Hepatocyte (in vitro differentiated cells): Measurements from ENCODE around the gene CDHR3. TPM values are rescaled to one million over a fixed set of nuclear protein-coding genes. Genes with fewer than 3 reads are reported as not detected.

Source experiments
- DNase-seq: peaks from one replicate; pipeline ENCODE4 v3.0.0-alpha.2; 2016; ENCODE audit warnings: low spot score
- H2AFZ ChIP-seq: fragments of 200-600 bp; sonication (generic); 2 replicates; pipeline ENCODE4 v1.6.0; 2016; ENCODE audit warnings: antibody characterized with exemption, mild to moderate bottlenecking
- H3K27ac ChIP-seq: fragments of 200-600 bp; sonication (generic); 2 replicates; pipeline ENCODE4 v1.5.1; 2016; ENCODE audit warnings: mild to moderate bottlenecking
- H3K27me3 ChIP-seq: fragments of 200-600 bp; sonication (generic); 2 replicates; pipeline ENCODE4 v1.6.1; 2016
- H3K36me3 ChIP-seq: fragments of 200-600 bp; sonication (generic); replicated peaks from 2 replicates; pipeline ENCODE4 v1.5.1; 2016; ENCODE audit warnings: low read depth; ENCODE audit not compliant: insufficient read depth
- H3K4me1 ChIP-seq: fragments of 200-600 bp; sonication (generic); 2 replicates; pipeline ENCODE4 v1.5.1; 2016; ENCODE audit warnings: mild to moderate bottlenecking, moderate library complexity; ENCODE audit not compliant: insufficient read depth
- H3K4me2 ChIP-seq: fragments of 200-600 bp; sonication (generic); 2 replicates; pipeline ENCODE4 v1.6.0; 2016
- H3K4me3 ChIP-seq: fragments of 200-600 bp; sonication (generic); 2 replicates; pipeline ENCODE4 v1.5.1; 2016; ENCODE audit warnings: mild to moderate bottlenecking
- H3K79me2 ChIP-seq: fragments of 200-600 bp; sonication (generic); 2 replicates; pipeline ENCODE4 v1.6.0; 2017; ENCODE audit warnings: mild to moderate bottlenecking
- H3K9me2 ChIP-seq: fragments of 200-600 bp; sonication (generic); replicated peaks from 2 replicates; pipeline ENCODE4 v1.6.0; 2017; ENCODE audit warnings: mild to moderate bottlenecking; ENCODE audit not compliant: insufficient read depth
- H3K9me3 ChIP-seq: fragments of 200-600 bp; sonication (generic); 2 replicates; pipeline ENCODE4 v1.5.1; 2016; ENCODE audit warnings: low read depth, mild to moderate bottlenecking
- H4K20me1 ChIP-seq: fragments of 200-600 bp; sonication (generic); 2 replicates; pipeline ENCODE4 v1.6.0; 2016; ENCODE audit warnings: mild to moderate bottlenecking; ENCODE audit not compliant: insufficient read depth, poor library complexity, severe bottlenecking
- CTCF ChIP-seq: fragments of 200-600 bp; sonication (generic); IDR thresholded peaks from 2 replicates; pipeline ENCODE4 v1.5.1; 2016; ENCODE audit warnings: antibody characterized with exemption, mild to moderate bottlenecking; ENCODE audit not compliant: poor library complexity
- EZH2 ChIP-seq: fragments of 200-600 bp; sonication (generic); IDR thresholded peaks from 2 replicates; pipeline ENCODE4 v1.6.1; 2016; ENCODE audit warnings: antibody characterized with exemption, mild to moderate bottlenecking, borderline replicate concordance
- EZH2phosphoT487 ChIP-seq: fragments of 200-600 bp; sonication (generic); IDR thresholded peaks from one replicate; pipeline ENCODE4 v1.6.1; 2018; ENCODE audit warnings: antibody characterized with exemption, mild to moderate bottlenecking, low read depth, moderate library complexity; ENCODE audit not compliant: unreplicated experiment, severe bottlenecking
- WGBS: methylation state at CpG from one replicate; pipeline ENCODE4 v1.1.6; 2016; ENCODE audit warnings: low lambda C conversion rate; ENCODE audit errors: missing lambda C conversion rate; 5-methylcytosine and 5-hydroxymethylcytosine counted together
- polyA plus RNA-seq: library from polyadenylated mRNA; unstranded; fragments of >200 nt; fragmentation: Nextera tagmentation; extraction: Ambion mirVana; gene quantifications from 2 replicates; pipeline ENCODE4 v1.2.1, GENCODE V29; 2016
- total RNA-seq: library from RNA; depleted of rRNA; stranded (reverse); fragments of >200 nt; gene quantifications from 2 replicates; pipeline ENCODE4 v1.2.3, GENCODE V29; 2014

CDHR3 gene
- total and polyA plus RNA-seq, 2 experiments from 2014 or later, result 3.3 to 6.9 TPM

GRCh38 chr7:106071999-106072714, 109.1 kb downstream of the CDHR3 start:
- H3K36me3 ChIP-seq, result no peaks in the 10 kb centered on the region
- H3K27me3 ChIP-seq, result no peaks in the 10 kb centered on the region
- no peaks in the 10 kb centered on the region for H3K9me3 ChIP-seq
- H2AFZ ChIP-seq, result no peak overlapping the region
- no peak overlapping the region for H3K4me3 ChIP-seq
- peak; percentile 48 for DNase-seq
- peak overlapping the region; percentile 66 for H3K27ac ChIP-seq
- peaks cover 21% of the 10 kb centered on the region for H3K4me1 ChIP-seq
- WGBS, result 31% methylated on average over 9 of the region's 9 CpGs
- no peaks in the 10 kb centered on the region for H4K20me1 ChIP-seq
- no peaks in the 10 kb centered on the region for H3K9me2 ChIP-seq
- no peak for TF ChIP-seq EZH2phosphoT487
- no peaks in the 10 kb centered on the region for H3K79me2 ChIP-seq
- H3K4me2 ChIP-seq, result peak overlapping the region; percentile 34

GRCh38 chr7:106072715-106073091, 109.6 kb downstream of the CDHR3 start:
- Histone ChIP-seq H3K36me3 (no peaks in the 10 kb centered on the region), H3K9me2 (no peaks in the 10 kb centered on the region), H3K79me2 (no peaks in the 10 kb centered on the region), H3K4me1 (peaks cover 21% of the 10 kb centered on the region), H3K9me3 (no peaks in the 10 kb centered on the region), H4K20me1 (no peaks in the 10 kb centered on the region), H2AFZ (no peak overlapping the region), H3K4me2 (peak overlapping the region; percentile 34), H3K27ac (no peak overlapping the region), H3K4me3 (no peak overlapping the region), H3K27me3 (no peaks in the 10 kb centered on the region)
- TF ChIP-seq CTCF (no peak), EZH2 (no peak), EZH2phosphoT487 (no peak)
- no peak for DNase-seq
- 76% methylated on average over 4 of the region's 4 CpGs for WGBS

DNA sequence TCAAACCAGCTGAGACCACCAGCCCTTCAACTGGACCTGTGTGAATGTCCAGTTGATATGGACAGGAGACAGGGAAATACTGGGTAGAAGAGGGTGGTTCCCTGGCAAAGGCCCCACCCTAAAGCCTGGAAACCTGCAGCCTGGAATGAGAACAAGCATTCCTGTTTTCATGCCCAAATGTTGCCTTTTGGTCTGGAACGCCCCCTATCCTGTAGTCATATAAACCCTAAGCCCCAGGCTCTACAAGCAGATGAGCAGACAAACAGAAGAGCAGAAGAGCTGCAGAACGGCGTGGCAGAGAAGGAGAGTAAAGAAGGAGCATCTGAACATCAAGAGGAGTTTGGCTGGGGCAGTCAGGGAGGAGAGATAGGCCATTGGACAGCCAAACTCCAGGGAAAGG, 110.6 kb downstream of the CDHR3 start:
- no peaks in the 10 kb centered on the region for H3K36me3 ChIP-seq
- peaks cover 21% of the 10 kb centered on the region for H3K4me1 ChIP-seq
- H3K27me3 ChIP-seq, result no peaks in the 10 kb centered on the region
- no peaks in the 10 kb centered on the region for H3K9me3 ChIP-seq
- TF ChIP-seq EZH2phosphoT487 (no peak), CTCF (no peak), EZH2 (no peak)
- WGBS, result 85% methylated on average over 3 of the region's 3 CpGs
- H3K9me2 ChIP-seq, result no peaks in the 10 kb centered on the region
- no peak for DNase-seq
- H2AFZ ChIP-seq, result no peak overlapping the region
- H3K27ac ChIP-seq, result no peak overlapping the region
- H4K20me1 ChIP-seq, result no peaks in the 10 kb centered on the region
- no peak overlapping the region for H3K4me2 ChIP-seq
- H3K79me2 ChIP-seq, result no peaks in the 10 kb centered on the region
- H3K4me3 ChIP-seq, result no peak overlapping the region

- H2AFZ ChIP-seq, result no peak overlapping the region
- no peak overlapping the region for H3K4me3 ChIP-seq
- H3K4me2 ChIP-seq, result no peak overlapping the region
- no peaks in the 10 kb centered on the region for H3K27me3 ChIP-seq
- no peak for DNase-seq
- no peaks in the 10 kb centered on the region for H3K9me3 ChIP-seq
- H3K4me1 ChIP-seq, result peaks cover 17% of the 10 kb centered on the region
- no peak overlapping the region for H3K27ac ChIP-seq
- H4K20me1 ChIP-seq, result no peaks in the 10 kb centered on the region
- 86% methylated on average over 9 of the region's 9 CpGs for WGBS
- no peaks in the 10 kb centered on the region for H3K9me2 ChIP-seq
- H3K79me2 ChIP-seq, result no peaks in the 10 kb centered on the region
- no peaks in the 10 kb centered on the region for H3K36me3 ChIP-seq
- no peak for TF ChIP-seq EZH2
- no peak for TF ChIP-seq CTCF
- no peak for TF ChIP-seq EZH2phosphoT487
These were observed 111.2 kb downstream of the CDHR3 start for GRCh38 chr7:106074257-106074656.
